Measurements from ENCODE around the gene AZIN2.

- no peak for TF ChIP-seq POLR2A (IDR thresholded peaks at IDR 0.05)
- no peak for TF ChIP-seq POLR2AphosphoS5 (IDR thresholded peaks at IDR 0.05)
These were observed 19.1 kb upstream of the AZIN2 start for GRCh38 chr1:33061834-33062233.
